Peyer's patch (tissue), 4 donors: ENCODE measurements around the gene COL16A1.

Source experiments
- POLR2A ChIP-seq, 2 donors: fragments of 450-650 bp; IDR thresholded peaks; one replicate each; pipeline ENCODE4 v1.5.1; 2017; ENCODE audit warnings: antibody characterized with exemption in 2 of 2, mild to moderate bottlenecking in 2 of 2, moderate library complexity in 2 of 2
- TF ChIP-seq, protein P1 (sequence below), 6 experiments: fragments of 450-650 bp in 4 of 6; fragments of 200-600 bp in 2 of 6; sonication (generic) in 1 of 6; IDR thresholded peaks; one replicate each; pipeline ENCODE4 v1.5.1; 2017 to 2019; ENCODE audit warnings: antibody characterized with exemption in 6 of 6, mild to moderate bottlenecking in 3 of 6, moderate library complexity in 1 of 6

DNA sequence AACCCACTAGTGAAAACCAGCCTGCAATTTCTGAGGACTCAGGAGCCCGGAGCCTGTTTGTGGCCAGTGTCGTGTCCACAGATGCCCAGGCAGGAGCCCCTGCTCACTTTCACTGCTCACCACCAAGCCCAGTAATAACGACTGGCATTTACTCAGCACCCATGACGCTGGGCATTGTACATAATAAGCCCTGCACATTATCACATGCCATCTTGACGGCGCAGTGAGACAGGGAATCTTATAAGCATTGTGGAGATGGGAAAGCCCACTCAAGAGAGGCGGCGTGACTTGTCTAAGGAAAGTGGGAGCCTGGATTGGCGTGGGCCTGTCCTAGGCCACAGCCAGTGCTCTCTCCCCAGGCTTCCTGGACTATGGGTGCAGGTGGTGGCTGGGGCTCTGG is 30.4 kb downstream of the COL16A1 start:
- TF ChIP-seq, protein P1, sequence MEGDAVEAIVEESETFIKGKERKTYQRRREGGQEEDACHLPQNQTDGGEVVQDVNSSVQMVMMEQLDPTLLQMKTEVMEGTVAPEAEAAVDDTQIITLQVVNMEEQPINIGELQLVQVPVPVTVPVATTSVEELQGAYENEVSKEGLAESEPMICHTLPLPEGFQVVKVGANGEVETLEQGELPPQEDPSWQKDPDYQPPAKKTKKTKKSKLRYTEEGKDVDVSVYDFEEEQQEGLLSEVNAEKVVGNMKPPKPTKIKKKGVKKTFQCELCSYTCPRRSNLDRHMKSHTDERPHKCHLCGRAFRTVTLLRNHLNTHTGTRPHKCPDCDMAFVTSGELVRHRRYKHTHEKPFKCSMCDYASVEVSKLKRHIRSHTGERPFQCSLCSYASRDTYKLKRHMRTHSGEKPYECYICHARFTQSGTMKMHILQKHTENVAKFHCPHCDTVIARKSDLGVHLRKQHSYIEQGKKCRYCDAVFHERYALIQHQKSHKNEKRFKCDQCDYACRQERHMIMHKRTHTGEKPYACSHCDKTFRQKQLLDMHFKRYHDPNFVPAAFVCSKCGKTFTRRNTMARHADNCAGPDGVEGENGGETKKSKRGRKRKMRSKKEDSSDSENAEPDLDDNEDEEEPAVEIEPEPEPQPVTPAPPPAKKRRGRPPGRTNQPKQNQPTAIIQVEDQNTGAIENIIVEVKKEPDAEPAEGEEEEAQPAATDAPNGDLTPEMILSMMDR (IDR thresholded peaks at IDR 0.05): no peak
- no peak for TF ChIP-seq POLR2A (IDR thresholded peaks at IDR 0.05)
